DMS 273 (cell line): Measurements from ENCODE around the gene NECTIN2.
"Not testable (repeated sequence)": the region's sequence is repeated elsewhere in the genome, so short reads cannot be mapped to it uniquely, and the experiment has no call there.

Source experiments
- DNase-seq: peaks from one replicate; lab custom pipeline; 2025; ENCODE audit not compliant: unreplicated experiment; lab: John Stamatoyannopoulos, UW

Gene NECTIN2

DNA sequence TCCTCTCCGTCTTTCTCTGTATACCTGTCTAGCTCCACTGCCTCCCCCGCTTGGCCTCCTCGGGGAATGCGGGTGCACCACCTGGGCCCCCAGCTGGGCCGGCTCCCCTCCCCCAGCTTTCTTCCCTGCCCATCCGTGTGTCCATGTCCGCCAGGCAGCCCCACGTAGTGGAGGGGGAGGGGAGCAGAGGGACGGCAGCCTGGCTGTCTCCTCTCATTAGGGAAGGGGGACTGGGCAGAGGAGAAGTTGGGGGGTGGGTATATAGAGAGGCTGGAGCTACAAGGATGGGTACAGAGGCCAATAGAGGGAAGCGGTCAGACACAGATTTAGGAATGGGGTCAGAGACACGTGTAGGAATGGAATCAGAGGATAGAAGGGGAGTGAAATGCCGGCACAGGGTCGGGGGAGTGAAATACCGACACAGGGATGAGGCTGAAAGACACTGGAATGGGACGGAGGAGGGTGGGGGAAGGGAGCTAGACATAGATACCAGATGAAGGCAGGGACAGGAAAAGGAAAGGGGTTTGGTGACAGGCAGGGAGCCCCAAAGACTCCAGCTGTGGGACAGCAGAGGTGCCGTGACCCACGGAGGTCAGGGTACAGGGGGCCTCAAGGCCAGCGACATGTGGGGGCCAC, 2.8 kb downstream of the NECTIN2 start:
- DNase-seq = no peak

DNA sequence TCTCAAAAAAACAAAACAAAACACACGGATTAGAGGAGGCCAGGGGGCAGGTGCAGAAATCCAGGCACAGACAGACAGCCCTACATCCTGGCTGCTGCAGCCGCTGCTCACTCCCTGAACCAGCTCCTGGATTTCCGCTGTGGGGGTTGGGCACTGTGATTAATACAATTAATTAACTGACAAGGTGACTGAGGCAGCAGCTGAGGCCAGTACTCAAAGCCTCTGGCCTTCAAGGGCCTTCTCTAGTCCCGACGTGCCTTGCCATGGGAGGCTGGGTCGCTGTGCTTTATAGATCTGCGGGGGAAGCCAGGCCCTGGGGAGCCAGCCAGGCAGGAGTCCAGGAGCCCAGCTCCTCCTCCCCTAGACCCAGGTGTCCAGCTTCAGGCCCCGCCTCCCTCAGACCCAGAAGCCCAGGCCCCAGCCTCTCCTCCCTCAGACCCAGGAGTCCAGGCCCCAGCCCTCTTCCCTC, 4.6 kb downstream of the NECTIN2 start:
- no peak for DNase-seq

DNA sequence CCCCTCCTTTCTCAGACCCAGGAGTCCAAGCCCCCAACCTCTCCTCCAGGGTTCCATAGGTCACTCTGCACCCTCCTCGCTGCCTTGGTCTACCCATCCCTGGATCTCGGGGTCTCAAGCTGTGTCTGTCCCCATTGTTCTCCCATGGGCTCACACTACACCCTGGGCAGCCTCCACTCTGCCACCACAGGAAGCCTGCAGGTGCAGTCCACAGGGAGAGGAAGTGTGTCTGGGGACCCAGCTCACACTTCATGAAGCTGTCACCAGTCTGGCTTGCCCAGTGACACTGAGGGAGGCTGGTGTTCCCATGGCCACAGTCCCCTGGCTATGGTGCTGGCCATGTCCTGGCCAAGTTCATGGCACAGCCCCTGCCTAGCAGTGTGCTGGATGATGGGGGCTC, 5.3 kb downstream of the NECTIN2 start:
- DNase-seq = no peak

DNA sequence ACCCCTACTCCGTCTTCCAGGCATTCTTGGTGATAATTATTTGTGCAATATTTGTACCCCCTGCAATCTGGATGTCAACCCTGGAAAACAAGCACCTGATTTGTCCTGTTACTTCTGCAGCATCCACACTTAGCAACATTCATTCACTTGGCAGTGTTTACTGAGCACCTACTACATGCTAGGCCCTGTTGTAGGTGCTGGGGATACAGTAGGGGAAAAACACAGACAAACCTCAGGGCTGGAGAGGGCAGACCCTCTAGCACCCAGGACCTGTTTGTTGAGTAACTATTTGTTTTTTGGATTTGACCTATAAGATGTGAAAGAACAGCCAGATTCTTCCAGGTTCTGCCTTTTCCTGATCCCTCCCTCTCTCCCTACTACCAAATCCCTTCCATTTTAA, 9.5 kb downstream of the NECTIN2 start:
- no peak for DNase-seq

DNA sequence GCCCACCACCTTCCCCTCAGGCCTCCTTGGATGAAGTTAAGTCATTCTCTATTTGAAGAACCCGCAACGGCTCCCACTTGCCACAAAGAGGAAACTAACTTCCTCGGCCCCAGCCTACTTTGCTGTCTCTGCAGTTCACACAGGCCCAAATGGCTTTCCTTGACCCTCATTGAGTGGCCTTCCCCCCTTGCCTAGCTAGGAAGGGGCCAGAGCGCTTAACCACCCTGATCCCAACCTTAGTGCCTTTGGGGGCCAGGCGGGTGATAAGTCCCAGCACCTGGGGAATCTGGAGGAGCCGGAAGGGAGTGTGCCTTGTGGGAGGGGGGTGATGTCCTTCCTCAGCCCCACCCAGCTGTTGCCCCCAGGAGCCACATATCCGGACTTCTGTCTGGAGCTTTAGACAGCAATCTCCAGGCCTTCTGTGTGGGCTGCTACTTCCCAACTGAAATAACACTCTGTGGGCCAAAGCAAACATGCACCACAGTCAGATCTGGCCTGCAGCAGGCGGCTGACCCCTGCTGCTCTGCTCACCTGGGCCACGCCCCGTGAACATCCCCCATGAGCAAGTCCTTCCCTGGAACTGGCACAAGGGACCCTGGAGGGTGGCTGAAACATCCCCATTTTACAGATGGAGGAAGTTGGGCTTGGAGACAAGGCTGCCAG, 10.5 kb downstream of the NECTIN2 start:
- no peak for DNase-seq

DNA sequence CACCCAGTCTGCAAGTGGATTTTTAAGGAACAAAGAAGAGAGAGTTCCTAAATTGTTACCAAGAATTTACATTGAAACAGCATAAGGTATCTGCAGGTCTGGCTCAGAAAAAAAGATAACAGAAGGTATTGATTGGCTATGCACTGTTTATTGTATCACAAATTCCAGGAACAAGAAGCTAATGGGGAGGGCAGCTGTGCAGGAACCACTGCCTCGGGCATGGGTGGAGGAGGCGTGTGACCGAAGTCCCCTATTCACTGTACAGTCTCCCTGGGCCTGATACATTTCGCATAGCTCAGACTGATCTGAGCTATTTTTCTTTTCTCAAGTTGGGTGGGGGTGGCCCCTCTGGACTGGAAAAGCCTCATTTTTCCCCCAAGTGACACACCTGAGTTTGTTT, 11.7 kb downstream of the NECTIN2 start:
- DNase-seq = peak; percentile 24

DNA sequence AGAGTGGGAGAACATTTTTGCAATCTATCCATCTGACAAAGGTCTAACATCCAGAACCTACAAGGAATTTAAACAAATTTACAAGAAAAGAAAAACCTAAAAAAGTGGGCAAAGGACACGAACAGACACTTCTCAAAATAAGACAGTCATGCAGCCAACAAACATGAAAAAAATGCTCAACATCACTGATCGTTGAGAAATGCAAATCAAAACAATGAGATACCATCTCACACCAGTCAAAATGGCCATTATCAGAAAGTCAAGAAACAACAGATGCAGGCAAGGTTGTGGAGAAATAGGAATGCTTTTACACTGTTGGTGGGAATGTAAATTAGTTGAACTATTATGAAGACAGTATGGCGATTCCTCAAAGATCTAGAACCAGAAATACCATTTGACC, 15.5 kb downstream of the NECTIN2 start:
- DNase-seq = not testable (repeated sequence)

DNA sequence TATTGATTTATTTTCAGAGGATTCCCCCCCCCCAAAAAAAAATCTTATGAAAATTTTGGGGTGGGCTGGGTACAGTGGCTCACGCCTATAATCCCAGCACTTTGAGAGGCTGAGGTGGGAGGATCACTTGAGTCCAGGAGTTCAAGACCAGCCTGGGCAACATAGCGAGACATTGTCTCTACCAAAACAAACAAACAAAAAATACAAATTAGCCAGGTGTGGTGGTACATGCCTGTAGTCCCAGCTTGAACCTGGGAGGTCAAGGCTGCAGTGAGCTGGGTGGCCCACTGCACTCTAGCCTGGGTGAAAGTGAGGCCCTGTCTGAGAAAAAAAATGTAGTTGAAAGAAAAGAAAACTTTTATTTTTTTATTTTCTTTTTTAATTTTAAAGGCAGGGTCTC, 17.9 kb downstream of the NECTIN2 start:
- no peak for DNase-seq

DNA sequence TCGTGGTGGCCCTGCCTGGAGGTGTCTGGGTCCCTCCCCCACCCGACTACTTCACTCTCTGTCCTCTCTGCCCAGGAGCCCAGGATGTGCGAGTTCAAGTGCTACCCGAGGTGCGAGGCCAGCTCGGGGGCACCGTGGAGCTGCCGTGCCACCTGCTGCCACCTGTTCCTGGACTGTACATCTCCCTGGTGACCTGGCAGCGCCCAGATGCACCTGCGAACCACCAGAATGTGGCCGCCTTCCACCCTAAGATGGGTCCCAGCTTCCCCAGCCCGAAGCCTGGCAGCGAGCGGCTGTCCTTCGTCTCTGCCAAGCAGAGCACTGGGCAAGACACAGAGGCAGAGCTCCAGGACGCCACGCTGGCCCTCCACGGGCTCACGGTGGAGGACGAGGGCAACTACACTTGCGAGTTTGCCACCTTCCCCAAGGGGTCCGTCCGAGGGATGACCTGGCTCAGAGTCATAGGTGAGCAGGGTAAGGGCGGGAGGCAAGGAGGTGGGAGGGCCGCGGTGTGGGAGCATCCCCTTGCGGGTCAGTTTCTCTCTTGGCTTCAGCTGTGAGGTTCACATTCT, 19.2 kb downstream of the NECTIN2 start:
- no peak for DNase-seq

DNA sequence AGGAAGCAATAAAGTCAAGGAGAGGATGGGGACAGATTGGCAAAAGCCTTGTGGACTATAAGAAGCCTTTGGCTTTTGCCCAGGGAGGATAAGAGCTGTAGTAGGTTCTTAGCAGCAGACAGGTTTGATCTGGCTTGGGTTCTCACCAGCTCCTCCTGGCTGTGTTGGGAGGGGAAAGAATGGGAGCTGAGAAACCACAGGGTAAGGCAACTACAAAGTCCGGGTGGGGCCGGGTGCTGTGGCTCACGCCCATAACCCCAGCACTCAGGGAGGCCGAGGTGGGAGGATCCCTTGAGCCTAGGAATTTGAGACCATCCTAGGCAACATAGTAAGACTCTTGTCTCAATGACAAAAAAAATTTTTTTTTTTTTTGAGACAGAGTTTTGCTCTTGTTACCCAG, 20.6 kb downstream of the NECTIN2 start:
- no peak for DNase-seq

DNA sequence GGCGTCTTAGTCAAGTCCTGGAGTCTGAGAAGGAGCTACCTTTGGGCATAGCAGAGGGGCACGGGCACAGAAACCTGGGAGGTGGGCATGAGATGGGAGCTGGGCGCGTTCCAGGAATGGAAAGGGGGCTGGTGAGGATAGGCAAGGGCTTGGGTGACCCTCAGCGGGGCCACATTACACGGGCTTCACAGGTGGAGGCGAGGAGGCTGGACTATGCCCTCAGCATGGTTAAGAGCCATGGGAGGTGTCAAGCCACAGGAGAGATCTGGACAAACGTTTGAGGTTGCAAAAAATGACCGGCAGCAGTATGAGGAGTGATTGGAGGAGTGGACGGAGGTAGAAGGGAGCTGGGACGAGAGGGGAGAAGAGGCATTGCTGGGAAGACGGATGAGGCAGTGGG, 21.5 kb downstream of the NECTIN2 start:
- no peak for DNase-seq

DNA sequence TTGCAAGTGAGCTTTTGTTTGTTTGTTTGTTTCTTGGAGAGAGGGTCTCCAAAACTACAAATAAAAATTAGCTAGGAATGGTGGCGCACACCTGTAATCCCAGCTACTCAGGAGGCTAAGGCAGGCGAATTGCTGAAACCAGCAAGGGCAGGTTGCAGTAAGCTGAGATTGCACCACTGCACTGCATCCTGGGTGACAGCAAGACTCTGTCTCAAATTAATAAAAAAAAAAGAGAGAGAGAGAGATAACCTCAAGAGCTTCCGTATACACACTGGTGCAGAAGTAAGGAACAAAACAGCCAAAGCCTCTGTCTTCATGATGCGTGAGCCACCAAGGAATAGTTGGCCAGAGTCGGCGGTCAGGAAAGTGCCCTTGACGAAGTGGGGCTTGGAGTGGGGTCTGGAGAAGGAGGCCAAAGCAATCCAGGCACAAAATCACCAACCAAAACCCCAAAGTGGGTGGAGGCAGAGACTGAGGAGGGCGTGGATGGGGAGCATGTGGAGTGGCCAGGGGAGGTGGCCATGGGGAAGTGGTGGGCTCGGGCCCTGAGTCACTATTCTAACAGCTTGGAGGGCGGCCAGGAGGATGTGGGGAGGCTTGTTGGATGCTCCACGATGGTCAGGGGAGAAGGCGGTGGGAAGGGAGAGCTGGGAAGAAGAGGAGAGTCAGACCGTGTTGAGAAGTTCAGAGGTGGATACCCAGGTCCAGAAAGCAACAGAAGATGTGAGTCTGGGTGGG, 23.8 kb downstream of the NECTIN2 start:
- DNase-seq = no peak

DNA sequence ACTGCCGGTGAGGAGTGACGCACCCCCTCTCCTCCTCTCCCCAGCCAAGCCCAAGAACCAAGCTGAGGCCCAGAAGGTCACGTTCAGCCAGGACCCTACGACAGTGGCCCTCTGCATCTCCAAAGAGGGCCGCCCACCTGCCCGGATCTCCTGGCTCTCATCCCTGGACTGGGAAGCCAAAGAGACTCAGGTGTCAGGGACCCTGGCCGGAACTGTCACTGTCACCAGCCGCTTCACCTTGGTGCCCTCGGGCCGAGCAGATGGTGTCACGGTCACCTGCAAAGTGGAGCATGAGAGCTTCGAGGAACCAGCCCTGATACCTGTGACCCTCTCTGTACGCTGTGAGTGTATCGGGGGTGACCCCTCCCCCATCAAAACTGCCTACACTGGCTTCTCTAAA, 25.7 kb downstream of the NECTIN2 start:
- DNase-seq = no peak

DNA sequence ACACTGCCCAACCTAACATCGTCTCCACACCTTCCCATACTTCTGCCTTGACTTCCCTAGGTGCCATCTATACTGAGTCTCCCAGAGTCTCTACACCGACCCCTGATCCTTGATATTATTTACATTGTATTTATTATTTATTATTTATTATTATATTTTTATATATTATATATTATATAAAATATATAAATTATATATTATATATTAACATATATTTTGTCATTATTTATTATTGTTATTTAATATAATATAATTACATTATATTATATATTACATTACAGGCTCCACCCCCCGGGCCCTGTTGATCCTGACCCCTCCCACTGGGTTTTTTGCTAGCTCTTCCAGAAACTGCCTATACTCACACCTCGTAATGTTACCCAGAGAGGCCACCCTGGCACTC, 26.6 kb downstream of the NECTIN2 start:
- no peak for DNase-seq

DNA sequence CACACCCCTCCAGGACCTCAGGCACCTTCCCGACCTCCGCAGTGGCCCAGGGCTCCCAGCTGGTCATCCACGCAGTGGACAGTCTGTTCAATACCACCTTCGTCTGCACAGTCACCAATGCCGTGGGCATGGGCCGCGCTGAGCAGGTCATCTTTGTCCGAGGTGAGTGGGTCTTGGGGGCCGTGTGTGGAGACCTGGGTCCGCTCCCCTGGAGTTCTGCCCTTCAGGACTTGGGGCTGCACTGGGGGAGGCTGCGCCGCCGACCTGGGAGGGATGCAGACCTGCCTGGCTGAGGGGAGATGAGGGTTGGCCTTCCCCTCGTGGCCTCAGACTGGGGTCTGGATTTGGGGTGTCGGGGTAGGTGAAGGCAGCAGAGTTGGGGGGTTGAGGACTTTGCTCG, 28.2 kb downstream of the NECTIN2 start:
- DNase-seq = no peak

DNA sequence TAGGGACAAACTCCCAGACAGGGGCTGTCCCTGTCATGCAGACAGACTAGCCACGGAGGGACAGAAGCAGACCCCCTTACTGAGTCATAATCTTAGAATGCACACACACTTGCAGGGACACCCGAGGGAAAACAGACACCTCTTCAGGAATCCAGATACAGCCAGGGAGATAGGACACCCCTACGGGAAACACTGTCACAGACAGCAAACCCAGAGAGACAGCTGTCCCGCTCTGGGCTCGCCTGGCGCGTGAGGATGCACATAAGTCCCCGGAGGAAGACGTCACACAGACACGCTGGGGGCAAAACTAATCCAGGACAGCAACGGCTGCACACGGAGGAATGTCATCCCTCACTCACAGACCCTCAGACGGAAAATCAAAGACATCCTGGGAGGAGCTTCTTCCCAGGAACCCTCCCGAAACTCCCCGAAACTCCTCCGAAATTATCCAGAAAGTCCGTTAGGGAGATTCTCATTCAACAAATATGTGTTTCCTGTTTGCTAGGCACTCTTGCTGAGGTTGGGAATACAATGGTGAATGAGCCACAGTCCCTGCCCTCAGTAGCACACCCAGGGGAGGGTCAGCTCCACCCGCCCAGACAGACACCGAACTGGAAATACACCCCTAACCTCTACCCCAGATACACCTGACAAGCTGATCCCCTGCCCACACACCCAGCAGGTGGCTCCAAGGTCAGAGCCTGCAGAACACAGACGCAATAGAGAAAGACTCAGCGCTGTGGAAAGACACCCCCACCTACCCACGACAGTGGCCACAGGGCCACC, 29.8 kb downstream of the NECTIN2 start:
- DNase-seq = no peak

DNA sequence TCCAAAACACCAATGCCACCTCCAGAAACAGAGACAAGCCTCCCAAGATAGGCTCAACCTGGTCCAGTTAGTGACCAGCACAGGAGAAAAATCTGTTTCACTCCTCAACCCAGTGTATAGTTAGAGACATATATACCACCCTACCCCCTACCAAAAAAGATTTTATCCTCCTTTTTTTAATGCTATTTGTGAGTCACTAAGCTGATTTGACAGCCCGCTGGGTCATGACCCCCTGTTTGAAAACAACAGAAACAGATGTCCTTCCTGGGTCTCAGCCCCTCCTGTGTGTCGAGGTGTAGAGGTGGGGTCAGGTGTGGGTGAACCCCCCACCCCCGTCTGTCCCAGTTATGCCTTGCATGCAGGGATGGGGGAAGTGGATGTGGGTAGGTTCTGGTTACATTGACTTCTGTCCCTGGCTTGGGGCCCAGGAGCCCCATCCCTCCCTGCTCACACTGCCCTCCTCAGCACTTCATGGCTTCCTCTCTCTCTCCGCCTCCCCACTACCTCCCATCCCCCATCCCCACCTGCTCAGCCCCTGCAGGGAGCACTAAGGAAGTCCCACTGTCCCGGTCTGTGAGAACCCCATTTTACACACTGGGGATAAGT, 30.9 kb downstream of the NECTIN2 start:
- DNase-seq = peak; percentile 80

DNA sequence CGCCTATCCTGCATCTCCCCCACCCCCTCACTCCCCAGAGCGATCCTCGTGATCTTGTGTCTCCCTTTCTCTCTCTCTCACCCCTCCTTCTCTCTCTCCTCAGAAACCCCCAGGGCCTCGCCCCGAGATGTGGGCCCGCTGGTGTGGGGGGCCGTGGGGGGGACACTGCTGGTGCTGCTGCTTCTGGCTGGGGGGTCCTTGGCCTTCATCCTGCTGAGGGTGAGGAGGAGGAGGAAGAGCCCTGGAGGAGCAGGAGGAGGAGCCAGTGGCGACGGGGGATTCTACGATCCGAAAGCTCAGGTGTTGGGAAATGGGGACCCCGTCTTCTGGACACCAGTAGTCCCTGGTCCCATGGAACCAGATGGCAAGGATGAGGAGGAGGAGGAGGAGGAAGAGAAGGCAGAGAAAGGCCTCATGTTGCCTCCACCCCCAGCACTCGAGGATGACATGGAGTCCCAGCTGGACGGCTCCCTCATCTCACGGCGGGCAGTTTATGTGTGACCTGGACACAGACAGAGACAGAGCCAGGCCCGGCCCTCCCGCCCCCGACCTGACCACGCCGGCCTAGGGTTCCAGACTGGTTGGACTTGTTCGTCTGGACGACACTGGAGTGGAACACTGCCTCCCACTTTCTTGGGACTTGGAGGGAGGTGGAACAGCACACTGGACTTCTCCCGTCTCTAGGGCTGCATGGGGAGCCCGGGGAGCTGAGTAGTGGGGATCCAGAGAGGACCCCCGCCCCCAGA, 32.2 kb downstream of the NECTIN2 start:
- DNase-seq = no peak

DNA sequence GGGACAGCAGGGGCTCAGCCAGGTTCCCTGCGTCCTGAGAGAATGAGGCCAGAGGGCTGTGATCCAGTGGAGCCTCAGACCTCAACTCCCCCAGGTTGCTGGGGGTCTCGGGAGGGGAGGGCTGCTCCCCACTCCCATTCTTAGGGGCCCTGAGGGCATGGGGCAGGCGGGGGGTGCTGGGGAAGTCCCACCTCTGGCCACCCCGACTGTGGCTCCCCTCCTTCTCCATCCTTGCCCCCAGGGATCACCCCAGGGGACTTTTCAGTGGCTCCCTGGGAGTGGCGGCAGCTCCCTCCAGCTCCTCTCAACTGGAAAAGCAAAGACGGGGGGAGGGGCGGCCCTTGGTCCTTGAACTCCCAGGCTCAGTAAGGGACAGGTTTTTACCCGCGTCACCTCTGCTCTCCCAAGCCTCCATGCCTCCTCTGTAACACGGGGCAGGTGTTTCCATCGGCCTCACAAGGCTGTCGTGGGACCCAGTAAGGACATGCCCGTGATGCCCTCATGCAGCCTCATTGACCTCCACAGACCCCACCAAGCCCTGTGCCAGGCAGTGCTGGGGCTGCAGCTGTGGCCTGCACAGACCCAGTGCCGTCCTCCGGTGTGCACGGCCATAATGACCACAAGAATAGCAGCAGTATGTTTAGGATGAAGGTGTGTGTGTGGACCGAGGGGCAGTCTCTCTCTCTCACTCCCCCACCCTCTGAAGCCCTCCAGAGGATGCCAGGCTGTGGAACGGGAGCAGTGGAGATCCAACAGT, 33.4 kb downstream of the NECTIN2 start:
- DNase-seq = no peak
